Prostate gland (tissue), 2 donors: ENCODE results near the gene SCN3B.

Experiments
- POLR2A ChIP-seq: fragments of 450-650 bp; IDR thresholded peaks from one replicate; pipeline ENCODE4 v1.6.1; 2016; ENCODE audit warnings: antibody characterized with exemption, mild to moderate bottlenecking
- TF ChIP-seq, protein P1 (sequence below), 4 experiments: fragments of 200-600 bp in 2 of 4; fragments of 450-650 bp in 2 of 4; sonication (generic) in 2 of 4; IDR thresholded peaks; 1 replicate in 3 of 4; 2 replicates in 1 of 4; pipeline ENCODE4 v1.5.1; 2016 to 2019; ENCODE audit warnings: antibody characterized with exemption in 4 of 4, mild to moderate bottlenecking in 2 of 4, moderate library complexity in 2 of 4

- TF ChIP-seq POLR2A = no peak
- TF ChIP-seq, protein P1, sequence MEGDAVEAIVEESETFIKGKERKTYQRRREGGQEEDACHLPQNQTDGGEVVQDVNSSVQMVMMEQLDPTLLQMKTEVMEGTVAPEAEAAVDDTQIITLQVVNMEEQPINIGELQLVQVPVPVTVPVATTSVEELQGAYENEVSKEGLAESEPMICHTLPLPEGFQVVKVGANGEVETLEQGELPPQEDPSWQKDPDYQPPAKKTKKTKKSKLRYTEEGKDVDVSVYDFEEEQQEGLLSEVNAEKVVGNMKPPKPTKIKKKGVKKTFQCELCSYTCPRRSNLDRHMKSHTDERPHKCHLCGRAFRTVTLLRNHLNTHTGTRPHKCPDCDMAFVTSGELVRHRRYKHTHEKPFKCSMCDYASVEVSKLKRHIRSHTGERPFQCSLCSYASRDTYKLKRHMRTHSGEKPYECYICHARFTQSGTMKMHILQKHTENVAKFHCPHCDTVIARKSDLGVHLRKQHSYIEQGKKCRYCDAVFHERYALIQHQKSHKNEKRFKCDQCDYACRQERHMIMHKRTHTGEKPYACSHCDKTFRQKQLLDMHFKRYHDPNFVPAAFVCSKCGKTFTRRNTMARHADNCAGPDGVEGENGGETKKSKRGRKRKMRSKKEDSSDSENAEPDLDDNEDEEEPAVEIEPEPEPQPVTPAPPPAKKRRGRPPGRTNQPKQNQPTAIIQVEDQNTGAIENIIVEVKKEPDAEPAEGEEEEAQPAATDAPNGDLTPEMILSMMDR (IDR thresholded peaks at IDR 0.05) = no peak
These were observed 26.6 kb upstream of the SCN3B start for GRCh38 chr11:123681030-123681429.
